WTC11 (cell line): ENCODE results near the gene TNRC6C. TPM values are rescaled to one million over a fixed set of nuclear protein-coding genes. Genes with fewer than 3 reads are reported as not detected.

Experiments used
- ATAC-seq: fragments of 200-7000 bp; cut with Tn5 transposase; 2 replicates; pipeline ENCODE4 v1.10.0; 2021; ENCODE audit warnings: mild to moderate bottlenecking, moderate library complexity
- CTCF ChIA-PET: fragments of 300-600 bp; sonication (Branson Sonifier 250); formaldehyde crosslinking; loops from one replicate; lab custom pipeline; 2021; ENCODE audit warnings: antibody characterized with exemption; lab: Charles Lee
- POLR2A ChIA-PET: fragments of 350-600 bp; sonication (Branson Sonifier 250); formaldehyde crosslinking; loops from one replicate; lab custom pipeline; 2021; ENCODE audit warnings: antibody characterized with exemption; lab: Charles Lee
- DNase-seq: peaks from one replicate; pipeline ENCODE4 v3.0.0; 2021; ENCODE audit warnings: low spot score
- H3K27ac Mint-ChIP-seq: 2 replicates; pipeline ENCODE4 v1.8.0; 2021; ENCODE audit warnings: mixed read lengths
- H3K27me3 Mint-ChIP-seq: 2 replicates; pipeline ENCODE4 v1.8.0; 2021; ENCODE audit warnings: low read depth, mild to moderate bottlenecking, moderate library complexity, mixed read lengths
- H3K36me3 Mint-ChIP-seq: 2 replicates; pipeline ENCODE4 v1.8.0; 2021; ENCODE audit warnings: mixed read lengths
- H3K4me1 Mint-ChIP-seq: 2 replicates; pipeline ENCODE4 v1.8.0; 2022; ENCODE audit warnings: mixed read lengths
- H3K4me3 Mint-ChIP-seq: 2 replicates; pipeline ENCODE4 v1.8.0; 2021; ENCODE audit warnings: mild to moderate bottlenecking, moderate library complexity, mixed read lengths
- H3K9me3 Mint-ChIP-seq: 2 replicates; pipeline ENCODE4 v1.8.0; 2021; ENCODE audit warnings: mixed read lengths
- AFF4 ChIP-seq: sonication (generic); formaldehyde crosslinking; IDR thresholded peaks from 2 replicates; pipeline ENCODE4 v1.8.1; 2023; ENCODE audit warnings: mild to moderate bottlenecking, missing genetic modification reagents, borderline replicate concordance
- ATF3 ChIP-seq: sonication (generic); formaldehyde crosslinking; conservative IDR thresholded peaks from 2 replicates; pipeline ENCODE4 v1.8.1; 2022; ENCODE audit warnings: mild to moderate bottlenecking, missing genetic modification reagents
- CBFB ChIP-seq: sonication (generic); formaldehyde crosslinking; IDR thresholded peaks from 2 replicates; pipeline ENCODE4 v1.8.1; 2022; ENCODE audit warnings: mild to moderate bottlenecking, low read depth, missing genetic modification reagents
- CREB1 ChIP-seq: sonication (generic); formaldehyde crosslinking; IDR thresholded peaks from 2 replicates; pipeline ENCODE4 v1.8.0; 2023; ENCODE audit warnings: mild to moderate bottlenecking, missing genetic modification reagents
- E2F4 ChIP-seq: sonication (generic); formaldehyde crosslinking; IDR thresholded peaks from 2 replicates; pipeline ENCODE4 v1.8.1; 2022; ENCODE audit warnings: low read depth, mild to moderate bottlenecking, moderate library complexity, missing genetic modification reagents, borderline replicate concordance
- ERG ChIP-seq: fragments of 250-450 bp; sonication (Bioruptor Pico); IDR thresholded peaks from 2 replicates; pipeline ENCODE4 v1.8.0; 2021; ENCODE audit warnings: mild to moderate bottlenecking
- FOXP1 ChIP-seq: sonication (generic); formaldehyde crosslinking; IDR thresholded peaks from 2 replicates; pipeline ENCODE4 v1.8.0; 2022; ENCODE audit warnings: missing genetic modification reagents, mild to moderate bottlenecking, moderate library complexity, borderline replicate concordance
- FOXP4 ChIP-seq: sonication (generic); formaldehyde crosslinking; IDR thresholded peaks from 2 replicates; pipeline ENCODE4 v1.8.0; 2022; ENCODE audit warnings: mild to moderate bottlenecking, missing genetic modification reagents
- GTF2I ChIP-seq: fragments of 250-450 bp; sonication (Bioruptor Pico); conservative IDR thresholded peaks from 2 replicates; pipeline ENCODE4 v1.4.0; 2021; ENCODE audit warnings: mild to moderate bottlenecking
- JUN ChIP-seq: sonication (generic); formaldehyde crosslinking; IDR thresholded peaks from 2 replicates; pipeline ENCODE4 v1.8.0; 2023; ENCODE audit warnings: mild to moderate bottlenecking, missing genetic modification reagents
- KAT7 ChIP-seq: sonication (generic); formaldehyde crosslinking; IDR thresholded peaks from 2 replicates; pipeline ENCODE4 v1.8.1; 2023; ENCODE audit warnings: missing genetic modification reagents, mild to moderate bottlenecking, borderline replicate concordance
- MLX ChIP-seq: sonication (generic); formaldehyde crosslinking; IDR thresholded peaks from 2 replicates; pipeline ENCODE4 v1.8.1; 2023; ENCODE audit warnings: mild to moderate bottlenecking, missing genetic modification reagents, moderate library complexity
- NFATC4 ChIP-seq: fragments of 250-450 bp; sonication (Bioruptor Pico); IDR thresholded peaks from 2 replicates; pipeline ENCODE4 v1.9.0; 2021; ENCODE audit warnings: mild to moderate bottlenecking
- NFYB ChIP-seq: sonication (generic); formaldehyde crosslinking; conservative IDR thresholded peaks from 2 replicates; pipeline ENCODE4 v1.8.0; 2022; ENCODE audit warnings: low read depth, missing genetic modification reagents
- NR2C2 ChIP-seq: sonication (generic); formaldehyde crosslinking; IDR thresholded peaks from 2 replicates; pipeline ENCODE4 v1.8.0; 2022; ENCODE audit warnings: mild to moderate bottlenecking, missing genetic modification reagents
- NR3C1 ChIP-seq: sonication (generic); formaldehyde crosslinking; conservative IDR thresholded peaks from 2 replicates; pipeline ENCODE4 v1.8.1; 2023; ENCODE audit warnings: low read depth, mild to moderate bottlenecking, missing genetic modification reagents
- OVOL2 ChIP-seq: fragments of 250-450 bp; sonication (Bioruptor Pico); IDR thresholded peaks from 2 replicates; pipeline ENCODE4 v1.9.0; 2021; ENCODE audit warnings: mild to moderate bottlenecking, borderline replicate concordance
- PRRX2 ChIP-seq: fragments of 250-450 bp; sonication (Bioruptor Pico); IDR thresholded peaks from 2 replicates; pipeline ENCODE4 v1.8.0; 2021; ENCODE audit warnings: mild to moderate bottlenecking
- RELA ChIP-seq: sonication (generic); formaldehyde crosslinking; IDR thresholded peaks from 2 replicates; pipeline ENCODE4 v1.8.1; 2022; ENCODE audit warnings: missing genetic modification reagents, mild to moderate bottlenecking, borderline replicate concordance
- TEAD1 ChIP-seq: sonication (generic); formaldehyde crosslinking; IDR thresholded peaks from 2 replicates; pipeline ENCODE4 v1.8.0; 2022; ENCODE audit warnings: mild to moderate bottlenecking, missing genetic modification reagents
- ZBTB21 ChIP-seq: sonication (generic); formaldehyde crosslinking; IDR thresholded peaks from 2 replicates; pipeline ENCODE4 v1.8.1; 2023; ENCODE audit warnings: mild to moderate bottlenecking, missing genetic modification reagents, borderline replicate concordance
- ZNF138 ChIP-seq: sonication (generic); formaldehyde crosslinking; conservative IDR thresholded peaks from 2 replicates; pipeline ENCODE4 v1.8.1; 2022; ENCODE audit warnings: mild to moderate bottlenecking, moderate library complexity, missing genetic modification reagents
- ZNF416 ChIP-seq: fragments of 250-450 bp; sonication (Bioruptor Pico); IDR thresholded peaks from 2 replicates; pipeline ENCODE4 v1.9.0; 2021; ENCODE audit warnings: mild to moderate bottlenecking, inconsistent platforms
- ZNF671 ChIP-seq: fragments of 250-450 bp; sonication (Bioruptor Pico); IDR thresholded peaks from 2 replicates; pipeline ENCODE4 v1.8.0; 2021; ENCODE audit warnings: mild to moderate bottlenecking
- ZSCAN18 ChIP-seq: fragments of 250-450 bp; sonication (Bioruptor Pico); IDR thresholded peaks from 2 replicates; pipeline ENCODE4 v2.1.2; 2022; ENCODE audit warnings: mild to moderate bottlenecking, moderate library complexity
- total RNA-seq: library from RNA; stranded (reverse); gene quantifications from 3 replicates; pipeline ENCODE4 v1.2.3, GENCODE V29; 2021

The TNRC6C gene
- total RNA-seq, 1 experiment from 2014 or later: 52.3 TPM

- TF ChIP-seq ZBTB21 (CRISPR knock-in tag): no peak
- TF ChIP-seq NFATC4 (CRISPR knock-in tag): no peak
- no peak for TF ChIP-seq ZSCAN18 (CRISPR knock-in tag)
- TF ChIP-seq PRRX2: no peak
- no peak for TF ChIP-seq E2F4 (CRISPR knock-in tag)
- TF ChIP-seq GTF2I (CRISPR knock-in tag): no peak
- TF ChIP-seq KAT7 (CRISPR knock-in tag): no peak
- no peak for TF ChIP-seq ATF3 (CRISPR knock-in tag)
- TF ChIP-seq CREB1 (CRISPR knock-in tag): no peak
- no peak for TF ChIP-seq ZNF671 (CRISPR knock-in tag)
- TF ChIP-seq ERG (CRISPR knock-in tag): no peak
- TF ChIP-seq NR3C1 (CRISPR knock-in tag): no peak
- no peak for TF ChIP-seq ZNF416 (CRISPR knock-in tag)
- TF ChIP-seq TEAD1: no peak
- TF ChIP-seq MLX (CRISPR knock-in tag): no peak
- no peak for TF ChIP-seq RELA (CRISPR knock-in tag)
- no peak for TF ChIP-seq NR2C2 (CRISPR knock-in tag)
- Mint-ChIP-seq H3K4me3 (no peak overlapping the region), H3K27ac (0 out of 2 replicates have a peak overlapping the region, but pooled peaks have one; percentile 11), H3K9me3 (peaks cover 11% of the 10 kb centered on the region), H3K27me3 (no peaks in the 10 kb centered on the region), H3K36me3 (peaks cover 41% of the 10 kb centered on the region), H3K4me1 (peaks cover 9% of the 10 kb centered on the region)
- ATAC-seq (no peak), DNase-seq (no peak)
- ChIA-PET CTCF (interaction anchor here (0.6 to 2.3 kb wide), 4 partner anchors 11 to 81 kb away, joined by 3 to 17 read pairs (median 3); no protein-coding TSS in a partner anchor), POLR2A (no interaction called here)
Observed at GRCh38 chr17:78105551-78105950, 147.0 kb downstream of the TNRC6C start.

GRCh38 chr17:78106211-78106610 lies 147.7 kb downstream of the TNRC6C start:
- TF ChIP-seq NFYB (CRISPR knock-in tag) (no peak), CBFB (CRISPR knock-in tag) (no peak), FOXP4 (CRISPR knock-in tag) (no peak), RELA (CRISPR knock-in tag) (no peak), FOXP1 (CRISPR knock-in tag) (no peak), ZNF138 (CRISPR knock-in tag) (no peak), AFF4 (CRISPR knock-in tag) (no peak), OVOL2 (CRISPR knock-in tag) (no peak), ZNF416 (CRISPR knock-in tag) (no peak), JUN (no peak)
- peaks cover 8% of the 10 kb centered on the region for H3K9me3 Mint-ChIP-seq
- no peak overlapping the region for H3K4me3 Mint-ChIP-seq
- H3K36me3 Mint-ChIP-seq: peaks cover 36% of the 10 kb centered on the region
- ChIA-PET CTCF (interaction anchor here (0.6 to 2.3 kb wide), 5 partner anchors 21 to 543 kb away, joined by 3 to 17 read pairs (median 3); no protein-coding TSS in a partner anchor), POLR2A (no interaction called here)
- H3K27ac Mint-ChIP-seq: no peak overlapping the region; the same call in 1 of the 2 replicates
- no peaks in the 10 kb centered on the region for H3K27me3 Mint-ChIP-seq
- ATAC-seq: no peak
- H3K4me1 Mint-ChIP-seq: peaks cover 9% of the 10 kb centered on the region
- DNase-seq: no peak
